Mesenchymal stem cell (in vitro differentiated cells and primary cell): ENCODE data around the gene ACAP3.
A peak's percentile ranks its signal among the peaks of the same experiment; 100 is the strongest.

Source experiments
- DNase-seq: peaks from one replicate; pipeline ENCODE4 v3.0.0-alpha.2; 2013
- H2AFZ ChIP-seq: one replicate; pipeline ENCODE4 v1.6.1; 2013; ENCODE audit warnings: low read depth, mild to moderate bottlenecking, control low read depth, inconsistent platforms, low read length, moderate library complexity
- H2AK5ac ChIP-seq: 2 replicates; pipeline ENCODE4 v1.6.1; 2013; ENCODE audit warnings: low read length, moderate library complexity, mild to moderate bottlenecking, inconsistent platforms; ENCODE audit not compliant: severe bottlenecking
- H2BK120ac ChIP-seq: one replicate; pipeline ENCODE4 v1.6.1; 2013; ENCODE audit warnings: low read depth, mild to moderate bottlenecking, inconsistent platforms, low read length, moderate library complexity
- H2BK12ac ChIP-seq, 2 experiments: one replicate each; pipeline ENCODE4 v1.6.1; 2013; ENCODE audit warnings: inconsistent platforms in 2 of 2, low read length in 2 of 2, mild to moderate bottlenecking in 2 of 2, moderate library complexity in 2 of 2, control low read depth in 1 of 2
- H2BK15ac ChIP-seq: one replicate; pipeline ENCODE4 v1.6.1; 2013; ENCODE audit warnings: mild to moderate bottlenecking, low read depth, inconsistent platforms; ENCODE audit not compliant: poor library complexity, severe bottlenecking
- H2BK5ac ChIP-seq: 2 replicates; pipeline ENCODE4 v1.6.1; 2013; ENCODE audit warnings: low read depth, mild to moderate bottlenecking, low read length, control low read depth, inconsistent platforms; ENCODE audit not compliant: poor library complexity, severe bottlenecking
- H3K14ac ChIP-seq, 2 experiments: one replicate each; pipeline ENCODE4 v1.6.1; 2013; ENCODE audit warnings: inconsistent platforms in 2 of 2, low read length in 2 of 2, control low read depth in 1 of 2, mild to moderate bottlenecking in 1 of 2, moderate library complexity in 1 of 2
- H3K18ac ChIP-seq, 2 experiments: one replicate each; pipeline ENCODE4 v1.6.1; 2013; ENCODE audit warnings: inconsistent platforms in 2 of 2, low read length in 2 of 2, control low read depth in 1 of 2, low read depth in 1 of 2, mild to moderate bottlenecking in 1 of 2
- H3K23ac ChIP-seq, 2 experiments: one replicate each; pipeline ENCODE4 v1.6.1; 2013; ENCODE audit warnings: inconsistent platforms in 2 of 2, low read length in 2 of 2, mild to moderate bottlenecking in 2 of 2, moderate library complexity in 2 of 2, control low read depth in 1 of 2
- H3K27ac ChIP-seq: 2 replicates; pipeline ENCODE4 v1.5.1; 2013; ENCODE audit warnings: mild to moderate bottlenecking, moderate library complexity, low read length, control low read depth, inconsistent platforms; ENCODE audit not compliant: poor library complexity, severe bottlenecking
- H3K27me3 ChIP-seq, 2 experiments: 2 replicates each; pipeline versions ENCODE4 v1.6.1 to v1.7.0; 2013; ENCODE audit warnings: low read length in 2 of 2, mild to moderate bottlenecking in 2 of 2, moderate library complexity in 2 of 2, control low read depth in 1 of 2, inconsistent platforms in 1 of 2; ENCODE audit not compliant: control insufficient read depth in 1 of 2, insufficient read depth in 1 of 2
- H3K36me3 ChIP-seq, 2 experiments: 2 replicates each; pipeline versions ENCODE4 v1.6.1 to v1.7.0; 2013; ENCODE audit warnings: low read length in 2 of 2, control low read depth in 1 of 2, inconsistent platforms in 1 of 2, low read depth in 1 of 2, mild to moderate bottlenecking in 1 of 2; ENCODE audit not compliant: insufficient read depth in 2 of 2, control insufficient read depth in 1 of 2
- H3K4ac ChIP-seq, 2 experiments: one replicate each; pipeline ENCODE4 v1.6.1; 2013; ENCODE audit warnings: inconsistent platforms in 2 of 2, low read length in 2 of 2, mild to moderate bottlenecking in 2 of 2, moderate library complexity in 2 of 2, control low read depth in 1 of 2, low read depth in 1 of 2
- H3K4me1 ChIP-seq: 2 replicates; pipeline ENCODE4 v1.6.1; 2013; ENCODE audit warnings: low read depth, low read length, control low read depth; ENCODE audit not compliant: control insufficient read depth, insufficient read depth
- H3K4me2 ChIP-seq: 2 replicates; pipeline ENCODE4 v1.6.1; 2013; ENCODE audit warnings: low read length, mild to moderate bottlenecking, inconsistent platforms; ENCODE audit not compliant: poor library complexity, severe bottlenecking
- H3K4me3 ChIP-seq, 2 experiments: 2 replicates each; pipeline versions ENCODE4 v1.5.1 to v1.7.0; 2013; ENCODE audit warnings: low read length in 2 of 2, mild to moderate bottlenecking in 2 of 2, control low read depth in 1 of 2, low read depth in 1 of 2; ENCODE audit not compliant: insufficient read depth in 1 of 2
- H3K79me1 ChIP-seq: replicated peaks from 2 replicates; pipeline ENCODE4 v1.6.1; 2013; ENCODE audit warnings: mild to moderate bottlenecking, control low read depth, low read length, inconsistent platforms; ENCODE audit not compliant: poor library complexity, severe bottlenecking
- H3K9ac ChIP-seq: 2 replicates; pipeline ENCODE4 v1.7.0; 2013; ENCODE audit warnings: mild to moderate bottlenecking, low read length, moderate library complexity
- H3K9me3 ChIP-seq: 2 replicates; pipeline ENCODE4 v1.7.0; 2013; ENCODE audit warnings: mild to moderate bottlenecking, low read length; ENCODE audit not compliant: control insufficient read depth
- H4K8ac ChIP-seq: one replicate; pipeline ENCODE4 v1.6.1; 2013; ENCODE audit warnings: inconsistent platforms, mild to moderate bottlenecking, low read length, moderate library complexity
- H4K91ac ChIP-seq: one replicate; pipeline ENCODE4 v1.6.1; 2013; ENCODE audit warnings: mild to moderate bottlenecking, low read length, inconsistent platforms
- WGBS: methylation state at CpG from one replicate; pipeline ENCODE4 v1.1.7; 2013; ENCODE audit warnings: mixed read lengths; 5-methylcytosine and 5-hydroxymethylcytosine counted together

The ACAP3 gene

GRCh38 chr1:1343811-1344421 is 36.2 kb upstream of the ACAP3 start:
- H3K4me3 ChIP-seq, result peak overlapping the region in 1 of 2 experiments; percentile 16
- no peak overlapping the region for H3K4ac ChIP-seq
- H4K91ac ChIP-seq, result no peak overlapping the region
- H2BK12ac ChIP-seq, result no peak overlapping the region
- DNase-seq, result no peak
- H2BK120ac ChIP-seq, result no peak overlapping the region
- H3K4me2 ChIP-seq, result no peak overlapping the region
- H3K14ac ChIP-seq, result no peak overlapping the region
- peaks cover 22 to 64% of the 10 kb centered on the region in 2 experiments for H3K36me3 ChIP-seq
- no peaks in the 10 kb centered on the region for H3K9me3 ChIP-seq
- H3K9ac ChIP-seq, result peak overlapping the region; percentile 89
- no peaks in the 10 kb centered on the region for H3K27me3 ChIP-seq
- 94% methylated on average over 24 of the region's 24 CpGs for WGBS
- no peak overlapping the region for H3K18ac ChIP-seq
- peaks cover 32% of the 10 kb centered on the region for H3K79me1 ChIP-seq
- H3K23ac ChIP-seq, result no peak overlapping the region
- no peak overlapping the region for H4K8ac ChIP-seq
- H2BK15ac ChIP-seq, result no peak overlapping the region
- peaks cover 71% of the 10 kb centered on the region for H3K4me1 ChIP-seq
- no peak overlapping the region for H3K27ac ChIP-seq
- H2AFZ ChIP-seq, result no peak overlapping the region
- H2BK5ac ChIP-seq, result no peak overlapping the region
- no peak overlapping the region for H2AK5ac ChIP-seq

- no peak overlapping the region for H2BK15ac ChIP-seq
- DNase-seq, result no peak
- H2BK12ac ChIP-seq, result no peak overlapping the region
- H3K4me2 ChIP-seq, result no peak overlapping the region
- H3K9me3 ChIP-seq, result no peaks in the 10 kb centered on the region
- peaks cover 31 to 77% of the 10 kb centered on the region in 2 experiments for H3K36me3 ChIP-seq
- no peak overlapping the region for H3K9ac ChIP-seq
- H3K27me3 ChIP-seq, result no peaks in the 10 kb centered on the region
- peaks cover 34% of the 10 kb centered on the region for H3K79me1 ChIP-seq
- H3K27ac ChIP-seq, result no peak overlapping the region
- H3K4me3 ChIP-seq, result no peak overlapping the region
- no peak overlapping the region for H4K8ac ChIP-seq
- no peak overlapping the region for H2BK5ac ChIP-seq
- H2AK5ac ChIP-seq, result no peak overlapping the region
- H3K14ac ChIP-seq, result no peak overlapping the region
- H2BK120ac ChIP-seq, result no peak overlapping the region
- WGBS, result 95% methylated on average over 18 of the region's 18 CpGs
- H4K91ac ChIP-seq, result no peak overlapping the region
- H2AFZ ChIP-seq, result no peak overlapping the region
- H3K18ac ChIP-seq, result no peak overlapping the region
- no peak overlapping the region for H3K4ac ChIP-seq
- no peak overlapping the region for H3K23ac ChIP-seq
- H3K4me1 ChIP-seq, result peaks cover 60% of the 10 kb centered on the region
Observed at GRCh38 chr1:1342584-1343115, 34.9 kb upstream of the ACAP3 start.

DNA sequence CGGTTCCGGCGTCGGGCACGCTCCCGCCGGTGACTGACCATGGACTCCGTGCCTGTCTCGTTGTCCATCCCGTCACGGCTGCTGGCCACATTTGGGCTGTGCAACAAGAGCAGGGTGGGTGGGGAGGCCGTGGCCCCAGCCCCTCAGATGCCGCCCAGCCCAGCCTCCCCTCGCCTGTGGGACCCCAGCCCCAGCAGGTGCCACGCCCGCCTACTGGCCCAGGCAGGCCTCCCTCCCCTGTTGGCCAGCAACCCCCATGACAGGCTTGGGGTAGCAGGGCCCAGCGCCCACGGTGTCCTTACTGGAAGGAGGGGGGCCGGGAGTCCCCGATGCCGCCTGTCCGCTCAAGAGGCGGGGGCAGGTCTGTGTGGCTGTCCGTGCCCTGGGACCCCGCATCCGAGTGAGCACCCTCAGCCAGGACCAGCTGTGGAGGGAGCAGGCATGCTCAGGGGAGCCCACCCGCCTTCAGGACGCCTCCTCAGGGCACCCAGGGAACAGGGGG is 34.4 kb upstream of the ACAP3 start:
- DNase-seq, result no peak
- no peak overlapping the region for H3K14ac ChIP-seq

DNA sequence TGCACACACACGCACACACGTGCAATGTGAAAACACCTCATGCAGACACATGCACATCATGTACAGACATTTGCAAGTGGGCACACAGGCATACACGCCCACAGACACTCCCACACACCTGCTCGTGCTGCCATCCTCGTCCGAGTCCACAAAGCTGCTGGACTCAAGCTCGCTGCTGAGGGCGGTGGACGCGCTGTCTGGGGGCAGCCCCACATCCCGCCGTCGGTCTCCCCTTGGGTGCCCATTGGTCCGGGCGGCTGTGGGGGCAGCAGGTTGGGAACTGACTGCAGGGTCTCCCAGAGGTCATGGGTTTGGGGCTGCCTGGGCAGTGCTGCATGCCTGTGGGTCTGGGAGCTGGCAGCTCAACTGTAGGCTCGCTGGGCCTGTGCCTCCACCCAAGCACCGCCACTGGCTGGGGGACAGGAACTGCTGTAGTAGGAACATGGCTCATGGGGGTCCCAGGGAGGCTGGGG is 33.9 kb upstream of the ACAP3 start:
- no peak overlapping the region for H3K18ac ChIP-seq
- WGBS, result 97% methylated on average over 17 of the region's 17 CpGs
- no peaks in the 10 kb centered on the region for H3K9me3 ChIP-seq
- H2BK5ac ChIP-seq, result no peak overlapping the region
- H3K79me1 ChIP-seq, result peaks cover 36% of the 10 kb centered on the region
- H3K4me1 ChIP-seq, result peaks cover 49% of the 10 kb centered on the region
- no peak overlapping the region for H3K4ac ChIP-seq
- no peak overlapping the region for H2BK12ac ChIP-seq
- H3K27ac ChIP-seq, result no peak overlapping the region
- H3K14ac ChIP-seq, result no peak overlapping the region
- no peak overlapping the region for H3K23ac ChIP-seq
- no peak for DNase-seq
- H3K9ac ChIP-seq, result no peak overlapping the region
- H3K4me2 ChIP-seq, result no peak overlapping the region
- no peak overlapping the region for H3K4me3 ChIP-seq
- H2AFZ ChIP-seq, result no peak overlapping the region
- no peak overlapping the region for H4K8ac ChIP-seq
- peak overlapping the region; percentile 40 for H4K91ac ChIP-seq
- peaks cover 31 to 86% of the 10 kb centered on the region in 2 experiments for H3K36me3 ChIP-seq
- no peak overlapping the region for H2BK120ac ChIP-seq
- no peak overlapping the region for H2AK5ac ChIP-seq
- H2BK15ac ChIP-seq, result no peak overlapping the region
- H3K27me3 ChIP-seq, result no peaks in the 10 kb centered on the region

More for the DNA sequence above, 34.4 kb upstream of the ACAP3 start:
- H3K4me2 ChIP-seq, result no peak overlapping the region
- H3K4ac ChIP-seq, result no peak overlapping the region
- no peak overlapping the region for H2BK12ac ChIP-seq
- H3K23ac ChIP-seq, result no peak overlapping the region
- peaks cover 31 to 82% of the 10 kb centered on the region in 2 experiments for H3K36me3 ChIP-seq
- no peak overlapping the region for H2BK5ac ChIP-seq
- H2AFZ ChIP-seq, result no peak overlapping the region
- H3K9me3 ChIP-seq, result no peaks in the 10 kb centered on the region
- peaks cover 35% of the 10 kb centered on the region for H3K79me1 ChIP-seq
- no peak overlapping the region for H4K8ac ChIP-seq
- no peaks in the 10 kb centered on the region for H3K27me3 ChIP-seq
- no peak overlapping the region for H3K18ac ChIP-seq
- H3K27ac ChIP-seq, result no peak overlapping the region
- no peak overlapping the region for H2AK5ac ChIP-seq
- no peak overlapping the region for H2BK120ac ChIP-seq
- peaks cover 54% of the 10 kb centered on the region for H3K4me1 ChIP-seq
- no peak overlapping the region for H3K9ac ChIP-seq
- WGBS, result 98% methylated on average over 24 of the region's 28 CpGs
- no peak overlapping the region for H2BK15ac ChIP-seq
- H3K4me3 ChIP-seq, result no peak overlapping the region
- H4K91ac ChIP-seq, result no peak overlapping the region
